K562 (cell line): ENCODE data around the gene ERVH48-1. TPM values are rescaled to one million over a fixed set of nuclear protein-coding genes. Genes with fewer than 3 reads are reported as not detected.

ENCODE experiments used
- ATAC-seq: fragments of 200-7000 bp; cut with Tn5 transposase; 3 replicates; pipeline ENCODE4 v1.9.1; 2020; ENCODE audit warnings: moderate library complexity
- BruUV-seq: library from RNA; stranded (reverse); fragments of 400-500 nt; replicated peaks from 2 replicates; lab custom pipeline; 2021; lab: Mats Ljungman, UMichigan
- CTCF ChIA-PET: fragments of 300-600 bp; formaldehyde crosslinking; extraction: SDS; loops from one replicate; lab custom pipeline; 2021; ENCODE audit warnings: low intra/inter-chr PET ratio; lab: Yijun Ruan, JAX
- POLR2A ChIA-PET: fragments of 300-600, 350-650 bp; sonication (Branson Sonifier 250); formaldehyde crosslinking; extraction: SDS; loops from one replicate; lab custom pipeline; 2021; ENCODE audit warnings: antibody characterized with exemption, inconsistent platforms; lab: Yijun Ruan, JAX
- DNase-seq, 4 experiments: peaks; one replicate each; pipeline versions ENCODE4 v3.0.0 to v3.0.0-alpha.2; 2011 to 2018; ENCODE audit warnings: low spot score in 3 of 4, mixed read lengths in 3 of 4; ENCODE audit errors: extremely low read depth in 1 of 4
- FAIRE-seq: peaks from 2 replicates; lab custom pipeline; 2011; peaks lifted over from hg19 to GRCh38; lab: Jason Lieb, UNC
- H2AFZ ChIP-seq: 2 replicates; pipeline ENCODE4 v1.6.0; 2011; ENCODE audit warnings: low read depth, low read length, control low read depth, inconsistent platforms
- H3K27ac ChIP-seq: fragments of 200-600 bp; 3 replicates; pipeline ENCODE4 v1.8.0; 2011; ENCODE audit warnings: low read depth, mild to moderate bottlenecking, control low read depth, inconsistent platforms, low read length, moderate library complexity, mixed read lengths; ENCODE audit errors: extremely low read depth
- H3K27me3 ChIP-seq, 2 experiments: fragments of 300-600 bp in 1 of 2; 2 replicates in 1 of 2; 3 replicates in 1 of 2; pipeline versions ENCODE4 v1.6.0 to v1.8.0; 2011; ENCODE audit warnings: inconsistent platforms in 2 of 2, low read length in 2 of 2, mild to moderate bottlenecking in 1 of 2, mixed read lengths in 1 of 2, moderate library complexity in 1 of 2; ENCODE audit not compliant: control insufficient read depth in 2 of 2, insufficient read depth in 2 of 2
- H3K36me3 ChIP-seq: fragments of 300-600 bp; 3 replicates; pipeline ENCODE4 v1.8.0; 2011; ENCODE audit warnings: mild to moderate bottlenecking, low read length, inconsistent platforms; ENCODE audit not compliant: control insufficient read depth, insufficient read depth
- H3K4me1 ChIP-seq, 2 experiments: fragments of 200-600 bp in 1 of 2; replicated peaks in 1 of 2; 2 replicates in 1 of 2; 3 replicates in 1 of 2; pipeline versions ENCODE4 v1.5.1 to v1.8.0; 2011; ENCODE audit warnings: inconsistent platforms in 2 of 2, low read length in 2 of 2, mild to moderate bottlenecking in 1 of 2, mixed read lengths in 1 of 2, moderate library complexity in 1 of 2; ENCODE audit not compliant: control insufficient read depth in 2 of 2, insufficient read depth in 2 of 2
- H3K4me2 ChIP-seq: 2 replicates; pipeline ENCODE4 v1.6.1; 2011; ENCODE audit warnings: low read length, control low read depth, inconsistent platforms, mixed read lengths; ENCODE audit not compliant: insufficient read depth
- H3K4me3 ChIP-seq: fragments of 200-600 bp; sonication (generic), shearing (Covaris generic); 2 replicates; pipeline ENCODE4 v1.5.1; 2016; ENCODE audit warnings: control low read depth, inconsistent platforms
- H3K79me2 ChIP-seq: fragments of 200-600 bp; 3 replicates; pipeline ENCODE4 v1.8.0; 2011; ENCODE audit warnings: low read length, inconsistent platforms; ENCODE audit not compliant: control insufficient read depth, insufficient read depth
- H3K9ac ChIP-seq, 2 experiments: 2 replicates each; pipeline versions ENCODE4 v1.6.0 to v1.6.1; 2011; ENCODE audit warnings: low read depth in 2 of 2, low read length in 2 of 2, control low read depth in 1 of 2, inconsistent platforms in 1 of 2, mild to moderate bottlenecking in 1 of 2, mixed read lengths in 1 of 2; ENCODE audit not compliant: insufficient read depth in 1 of 2
- H3K9me1 ChIP-seq: one replicate; pipeline ENCODE4 v1.6.0; 2011; ENCODE audit warnings: inconsistent platforms, mild to moderate bottlenecking, low read length, moderate library complexity; ENCODE audit not compliant: control insufficient read depth, insufficient read depth
- H3K9me3 ChIP-seq: replicated peaks from 2 replicates; pipeline ENCODE4 v1.5.1; 2011; ENCODE audit warnings: low read depth, low read length, inconsistent platforms; ENCODE audit not compliant: control insufficient read depth, insufficient read depth
- H4K20me1 ChIP-seq: replicated peaks from 2 replicates; pipeline ENCODE4 v1.6.1; 2011; ENCODE audit warnings: low read length, inconsistent platforms, mixed read lengths; ENCODE audit not compliant: control insufficient read depth, insufficient read depth
- CAMTA2 ChIP-seq: fragments of 250-450 bp; sonication (Bioruptor Pico); conservative IDR thresholded peaks from 2 replicates; pipeline ENCODE4 v1.5.1; 2022
- ETV6 ChIP-seq, 3 experiments: fragments of 150-350 bp in 1 of 3; sonication (generic) in 1 of 3; formaldehyde crosslinking in 1 of 3; IDR thresholded peaks; 2 replicates each; pipeline versions ENCODE4 v1.6.1 to v1.8.0; 2014 to 2022; ENCODE audit warnings: borderline replicate concordance in 2 of 3, low read depth in 2 of 3, antibody characterized with exemption in 1 of 3, low read length in 1 of 3, mild to moderate bottlenecking in 1 of 3, missing genetic modification reagents in 1 of 3
- NFRKB ChIP-seq: fragments of 450-650 bp; IDR thresholded peaks from 2 replicates; pipeline ENCODE4 v1.6.1; 2016; ENCODE audit warnings: low read depth
- NR2F6 ChIP-seq: fragments of 450-650 bp; formaldehyde crosslinking; IDR thresholded peaks from 2 replicates; pipeline ENCODE4 v1.4.0; 2020; ENCODE audit warnings: mild to moderate bottlenecking
- RBFOX2 ChIP-seq: fragments of 200-400 bp; formaldehyde crosslinking; IDR thresholded peaks from 2 replicates; pipeline ENCODE4 v1.6.1; 2017; ENCODE audit warnings: low read depth, mild to moderate bottlenecking, low read length, moderate library complexity
- ZNF224 ChIP-seq: sonication (generic); formaldehyde crosslinking; IDR thresholded peaks from 2 replicates; pipeline ENCODE4 v1.8.0; 2022; ENCODE audit warnings: mild to moderate bottlenecking, missing genetic modification reagents
- WGBS: fragments of 100-300 bp; shearing (Covaris generic); methylation state at CpG from one replicate; pipeline ENCODE4 v1.1.6; 2016; ENCODE audit warnings: low coverage, mixed read lengths; ENCODE audit not compliant: insufficient coverage; ENCODE audit errors: missing lambda C conversion rate; 5-methylcytosine and 5-hydroxymethylcytosine counted together
- in situ Hi-C: fragments of 300-500 bp; cut with MboI; formaldehyde crosslinking; loops from 4 replicates; pipeline ENCODE4 v1.15.0; 2018; ENCODE audit warnings: inconsistent platforms, mixed read lengths
- intact Hi-C: fragments of 100-400 bp; cut with micrococcal nuclease; formaldehyde crosslinking; loops from 2 replicates; pipeline ENCODE4 v1.14.2; 2022
- polyA plus RNA-seq, 8 experiments: library from polyadenylated mRNA; depleted of rRNA in 4 of 8; stranded (reverse) in 5 of 8; unstranded in 3 of 8; fragments of >200 nt; fragmentation: Nextera tagmentation in 2 of 8; fragmentation: Illumina TruSeq in 1 of 8; extraction: Ambion mirVana in 2 of 8; extraction: Trizol in 1 of 8; gene quantifications; 2 replicates each; pipeline versions ENCODE4 v1.2.1 to v1.2.3, GENCODE V29; 2011 to 2014; ENCODE audit warnings: inconsistent platforms in 1 of 8, missing spikeins in 1 of 8
- total RNA-seq, 7 experiments: library from RNA; depleted of rRNA in 6 of 7; stranded (reverse); fragments of >200 nt in 6 of 7; fragmentation: Illumina TruSeq in 2 of 7; extraction: Trizol in 2 of 7; gene quantifications; 2 replicates each; pipeline versions ENCODE4 v1.2.1 to v1.2.3, GENCODE V29; 2011 to 2021; ENCODE audit warnings: low replicate concordance in 1 of 7
- TF ChIP-seq, protein P1 (sequence below): IDR thresholded peaks from 3 replicates; pipeline ENCODE4 v1.6.1; 2011; ENCODE audit warnings: borderline replicate concordance, mild to moderate bottlenecking, moderate library complexity; ENCODE audit not compliant: insufficient read length; ENCODE audit errors: extremely low read depth
- TF ChIP-seq, protein P2 (sequence below), 2 experiments: IDR thresholded peaks in 1 of 2; conservative IDR thresholded peaks in 1 of 2; 2 replicates each; pipeline ENCODE4 v1.6.1; 2016; ENCODE audit warnings: low read depth in 2 of 2, mild to moderate bottlenecking in 1 of 2, missing compliant biosample characterization in 1 of 2, missing genetic modification characterization in 1 of 2, moderate library complexity in 1 of 2

ERVH48-1 gene
- total and polyA plus RNA-seq, 9 of the 15 experiments (the other 6 are each of a cell fraction or from before 2014, with no cell fraction given): 0.08 to 0.49 (median 0.16) TPM; not detected in 3

DNA sequence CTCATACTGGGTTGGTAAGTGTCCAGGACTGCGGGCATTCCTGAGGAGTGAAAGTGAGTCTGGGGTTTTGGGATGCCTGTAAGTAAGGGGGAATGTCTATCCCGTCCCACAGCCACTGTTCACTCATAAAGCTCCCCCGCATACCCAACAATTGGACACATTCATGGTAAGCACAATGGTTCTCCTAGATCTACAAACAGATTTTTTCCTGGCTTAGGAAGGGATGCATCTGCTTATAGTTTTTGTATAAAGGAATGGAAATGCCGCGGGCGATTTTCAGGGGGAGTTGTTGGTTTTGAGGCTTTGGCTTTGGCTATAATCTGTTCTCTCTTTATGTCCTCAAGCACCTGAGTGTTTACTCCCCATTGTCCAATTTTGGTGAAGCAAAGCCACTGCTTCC is 7.1 kb downstream of the ERVH48-1 start:
- no peak for DNase-seq
- Histone ChIP-seq H3K79me2 (no peaks in the 10 kb centered on the region), H3K27me3 (no peaks in the 10 kb centered on the region), H2AFZ (no peak overlapping the region), H3K4me1 (peaks cover 12 to 15% of the 10 kb centered on the region in 2 experiments; a peak in 4 of 5 replicates), H3K9me3 (peaks cover 1% of the 10 kb centered on the region; the same call in 1 of the 2 replicates), H4K20me1 (no peaks in the 10 kb centered on the region), H3K27ac (no peak overlapping the region), H3K9ac (no peak overlapping the region), H3K4me3 (no peak overlapping the region), H3K4me2 (no peak overlapping the region), H3K9me1 (no peaks in the 10 kb centered on the region), H3K36me3 (no peaks in the 10 kb centered on the region)
- ChIA-PET POLR2A (interaction anchor here (1.9 kb wide), 1 partner anchor 26 kb away, joined by 6 read pairs; the partner anchor contains the start of gene NDUFV3), CTCF (no interaction called here)
- ATAC-seq: no peak
- TF ChIP-seq ETV6 (IDR thresholded peaks at IDR 0.05; ENCODE audit: borderline replicate concordance in 1 of 2, low read depth in 2 of 2, low read length in 1 of 2) (no peak), ETV6 (CRISPR knock-in tag; IDR thresholded peaks at IDR 0.05; ENCODE audit: borderline replicate concordance) (no peak), NR2F6 (CRISPR knock-in tag) (no peak), ZNF224 (no peak)
- intact Hi-C loops (no loop called here), in situ Hi-C loops (loop anchor here (25.0 kb wide), 1 partner anchor 194 kb away; the partner anchor contains the start of gene U2AF1)
- no TSS peak for BruUV-seq
- FAIRE-seq: no peak
- 85% methylated on average over 6 of the region's 6 CpGs for WGBS

DNA sequence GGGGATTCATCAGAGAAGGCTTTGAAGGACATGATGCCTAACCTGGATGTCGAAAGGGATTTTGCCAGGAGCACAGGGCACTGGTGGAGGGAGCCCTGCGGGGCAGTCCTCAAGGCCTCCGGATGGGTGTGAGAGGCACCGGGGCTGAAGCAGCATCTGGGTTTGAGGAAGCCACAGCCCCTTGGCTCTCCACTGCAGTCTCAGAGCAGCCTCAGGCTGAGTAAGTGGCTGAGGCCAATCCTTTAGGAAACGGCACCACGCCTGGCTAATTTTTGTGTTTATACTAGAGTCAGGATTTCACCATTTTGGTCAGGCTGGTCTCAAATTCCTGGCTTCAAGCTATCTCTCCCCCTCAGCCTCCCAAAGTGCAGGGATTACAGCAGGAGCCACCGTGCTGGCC is 12.0 kb downstream of the ERVH48-1 start:
- Histone ChIP-seq H3K4me1 (peaks cover 0 to 2% of the 10 kb centered on the region in 2 experiments; a peak in 1 of 5 replicates), H2AFZ (no peak overlapping the region), H3K36me3 (peaks cover 38% of the 10 kb centered on the region; the same call in 2 of the 3 replicates), H3K27ac (no peak overlapping the region), H3K27me3 (no peaks in the 10 kb centered on the region), H3K4me3 (no peak overlapping the region), H4K20me1 (no peaks in the 10 kb centered on the region), H3K79me2 (no peaks in the 10 kb centered on the region), H3K9me3 (peaks cover 1% of the 10 kb centered on the region; the same call in 1 of the 2 replicates), H3K4me2 (no peak overlapping the region), H3K9ac (peak overlapping the region in 1 of 2 experiments; percentile 73; a peak in 2 of 4 replicates), H3K9me1 (peaks cover 4% of the 10 kb centered on the region)
- ChIA-PET CTCF (no interaction called here), POLR2A (interaction anchor here (1.2 to 1.3 kb wide), 2 partner anchors 13 to 33 kb away, joined by 3 to 5 read pairs; no protein-coding TSS in a partner anchor)
- in situ Hi-C loops (loop anchor here (25.0 kb wide), 1 partner anchor 199 kb away; the partner anchor contains the start of gene U2AF1), intact Hi-C loops (no loop called here)
- BruUV-seq: no TSS peak
- WGBS: 70% methylated on average over 7 of the region's 7 CpGs
- FAIRE-seq (no peak), ATAC-seq (peak; percentile 61), DNase-seq (no peak)
- TF ChIP-seq, protein P1, sequence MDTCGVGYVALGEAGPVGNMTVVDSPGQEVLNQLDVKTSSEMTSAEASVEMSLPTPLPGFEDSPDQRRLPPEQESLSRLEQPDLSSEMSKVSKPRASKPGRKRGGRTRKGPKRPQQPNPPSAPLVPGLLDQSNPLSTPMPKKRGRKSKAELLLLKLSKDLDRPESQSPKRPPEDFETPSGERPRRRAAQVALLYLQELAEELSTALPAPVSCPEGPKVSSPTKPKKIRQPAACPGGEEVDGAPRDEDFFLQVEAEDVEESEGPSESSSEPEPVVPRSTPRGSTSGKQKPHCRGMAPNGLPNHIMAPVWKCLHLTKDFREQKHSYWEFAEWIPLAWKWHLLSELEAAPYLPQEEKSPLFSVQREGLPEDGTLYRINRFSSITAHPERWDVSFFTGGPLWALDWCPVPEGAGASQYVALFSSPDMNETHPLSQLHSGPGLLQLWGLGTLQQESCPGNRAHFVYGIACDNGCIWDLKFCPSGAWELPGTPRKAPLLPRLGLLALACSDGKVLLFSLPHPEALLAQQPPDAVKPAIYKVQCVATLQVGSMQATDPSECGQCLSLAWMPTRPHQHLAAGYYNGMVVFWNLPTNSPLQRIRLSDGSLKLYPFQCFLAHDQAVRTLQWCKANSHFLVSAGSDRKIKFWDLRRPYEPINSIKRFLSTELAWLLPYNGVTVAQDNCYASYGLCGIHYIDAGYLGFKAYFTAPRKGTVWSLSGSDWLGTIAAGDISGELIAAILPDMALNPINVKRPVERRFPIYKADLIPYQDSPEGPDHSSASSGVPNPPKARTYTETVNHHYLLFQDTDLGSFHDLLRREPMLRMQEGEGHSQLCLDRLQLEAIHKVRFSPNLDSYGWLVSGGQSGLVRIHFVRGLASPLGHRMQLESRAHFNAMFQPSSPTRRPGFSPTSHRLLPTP: no peak
- TF ChIP-seq RBFOX2 (0 out of 2 replicates have a peak, but pooled peaks have one; percentile 25), CAMTA2 (CRISPR knock-in tag) (no peak), NFRKB (no peak)
- TF ChIP-seq, protein P2, sequence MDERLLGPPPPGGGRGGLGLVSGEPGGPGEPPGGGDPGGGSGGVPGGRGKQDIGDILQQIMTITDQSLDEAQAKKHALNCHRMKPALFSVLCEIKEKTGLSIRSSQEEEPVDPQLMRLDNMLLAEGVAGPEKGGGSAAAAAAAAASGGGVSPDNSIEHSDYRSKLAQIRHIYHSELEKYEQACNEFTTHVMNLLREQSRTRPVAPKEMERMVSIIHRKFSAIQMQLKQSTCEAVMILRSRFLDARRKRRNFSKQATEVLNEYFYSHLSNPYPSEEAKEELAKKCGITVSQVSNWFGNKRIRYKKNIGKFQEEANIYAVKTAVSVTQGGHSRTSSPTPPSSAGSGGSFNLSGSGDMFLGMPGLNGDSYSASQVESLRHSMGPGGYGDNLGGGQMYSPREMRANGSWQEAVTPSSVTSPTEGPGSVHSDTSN (CRISPR knock-in tag; IDR thresholded peaks at IDR 0.05; ENCODE audit: low read depth): no peak
- TF ChIP-seq, protein P2 (tag; conservative IDR thresholded peaks at IDR 0.05; ENCODE audit: low read depth): no peak
